Lung (tissue), 12 donors: Measurements from ENCODE around the gene DENND1A. TPM values are rescaled to one million over a fixed set of nuclear protein-coding genes. Genes with fewer than 3 reads are reported as not detected.

Source experiments
- ATAC-seq: fragments of 200-7000 bp; cut with Tn5 transposase; one replicate; pipeline ENCODE4 v1.9.1; 2020; ENCODE audit warnings: moderate number of reproducible peaks; ENCODE audit not compliant: insufficient read depth, low FRiP score
- DNase-seq, 3 donors: peaks; one replicate each; pipeline ENCODE4 v3.0.0-alpha.2; 2013 to 2017
- H3K27ac ChIP-seq, 2 donors: one replicate each; pipeline ENCODE4 v1.5.1; 2013; ENCODE audit warnings: mild to moderate bottlenecking in 2 of 2, moderate library complexity in 2 of 2, control low read depth in 1 of 2, inconsistent platforms in 1 of 2, low read depth in 1 of 2, low read length in 1 of 2
- H3K27me3 ChIP-seq, 3 donors: one replicate each; pipeline ENCODE4 v1.5.1; 2013; ENCODE audit warnings: low read length in 2 of 3; ENCODE audit not compliant: control insufficient read depth in 3 of 3, insufficient read depth in 3 of 3
- H3K36me3 ChIP-seq, 4 donors: one replicate each; pipeline ENCODE4 v1.5.1; 2013; ENCODE audit warnings: low read length in 4 of 4, mild to moderate bottlenecking in 1 of 4, moderate library complexity in 1 of 4; ENCODE audit not compliant: control insufficient read depth in 4 of 4, insufficient read depth in 4 of 4
- H3K4me1 ChIP-seq, 5 donors: one replicate each; pipeline ENCODE4 v1.5.1; 2013; ENCODE audit warnings: low read length in 5 of 5, mild to moderate bottlenecking in 2 of 5, moderate library complexity in 1 of 5; ENCODE audit not compliant: control insufficient read depth in 5 of 5, insufficient read depth in 5 of 5
- H3K4me3 ChIP-seq: one replicate; pipeline ENCODE4 v1.5.1; 2013; ENCODE audit warnings: mild to moderate bottlenecking, control low read depth, moderate library complexity
- H3K9ac ChIP-seq, 2 donors: one replicate each; pipeline ENCODE4 v1.5.1; 2013; ENCODE audit warnings: low read length in 2 of 2, control low read depth in 1 of 2; ENCODE audit not compliant: insufficient read depth in 1 of 2
- H3K9me3 ChIP-seq, 4 donors: one replicate each; pipeline ENCODE4 v1.5.1; 2013; ENCODE audit warnings: low read length in 3 of 4, mild to moderate bottlenecking in 1 of 4, moderate library complexity in 1 of 4; ENCODE audit not compliant: control insufficient read depth in 4 of 4, insufficient read depth in 3 of 4
- WGBS, 2 donors: extraction: QIAGEN DNeasy Blood & Tissue Kit; methylation state at CpG; one replicate each; pipeline ENCODE4 v1.1.7; 2013; 5-methylcytosine and 5-hydroxymethylcytosine counted together
- polyA plus RNA-seq, 2 donors: library from polyadenylated mRNA; stranded (reverse); fragments of 200-250 nt; gene quantifications; one replicate each; pipeline ENCODE4 v1.2.1, GENCODE V29; 2013
- total RNA-seq, 2 donors: library from RNA; depleted of rRNA in 1 of 2; stranded (reverse); fragments of >200 nt in 1 of 2; gene quantifications; one replicate each; pipeline ENCODE4 v1.2.1, GENCODE V29; 2014 to 2021
- TF ChIP-seq, protein P1 (sequence below): IDR thresholded peaks from 2 replicates; pipeline ENCODE4 v1.5.1; 2012; ENCODE audit warnings: mild to moderate bottlenecking; ENCODE audit errors: control extremely low read depth, extremely low read depth
- donor health status: control.
- donor health status: control.
- donor health status: Bipolar disorder and iron deficiency.
- donor health status: healthy.
- donor health status: DM: yes; HTN: yes; CAD: no.

DENND1A gene
- total and polyA plus RNA-seq, 4 donors, result 5.7 to 29.8 (median 14.5) TPM

DNA sequence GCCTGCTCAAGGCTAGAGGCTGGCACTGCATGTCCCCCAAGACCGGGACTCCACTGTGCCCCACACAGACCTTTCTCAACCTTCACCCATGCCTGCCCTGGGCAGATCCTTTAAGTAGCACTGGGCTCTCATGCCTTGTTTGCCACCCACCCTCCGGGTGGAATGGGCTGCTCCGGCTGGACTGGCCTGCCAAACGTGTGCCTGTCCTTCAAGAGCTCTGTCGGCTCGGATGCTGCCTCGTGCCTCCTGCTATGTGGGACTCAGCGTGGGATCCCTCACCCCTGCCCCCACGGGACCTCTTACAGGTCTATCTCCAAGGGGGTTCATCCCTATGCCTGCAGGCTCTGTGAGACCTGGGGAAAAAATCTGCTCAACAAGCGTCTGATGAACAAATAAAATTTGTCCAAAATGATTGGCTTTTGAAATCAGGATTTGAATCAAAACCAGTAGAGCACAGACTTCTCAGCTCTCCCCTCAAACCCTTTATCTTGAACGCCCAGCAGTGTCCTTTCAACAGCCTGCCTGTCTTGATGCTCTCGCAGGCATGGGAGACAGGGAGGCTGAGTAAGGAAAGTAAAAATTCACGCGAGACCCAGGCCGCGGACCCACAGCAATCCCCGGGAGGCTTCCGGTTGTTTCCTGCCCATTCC is 517.6 kb downstream of the DENND1A start:
- ATAC-seq, result no peak
- no peak for DNase-seq
- 86 to 88% methylated on average over 18 of the region's 18 CpGs for WGBS, 2 donors
- H3K27me3 ChIP-seq, result no peaks in the 10 kb centered on the region
- no peak overlapping the region for H3K27ac ChIP-seq
- H3K9me3 ChIP-seq, result no peaks in the 10 kb centered on the region
- no peak overlapping the region for H3K9ac ChIP-seq
- H3K36me3 ChIP-seq, result no peaks in the 10 kb centered on the region
- H3K4me1 ChIP-seq, result peaks cover 0 to 11% (median 1%) of the 10 kb centered on the region in 5 donors
- TF ChIP-seq, protein P1, sequence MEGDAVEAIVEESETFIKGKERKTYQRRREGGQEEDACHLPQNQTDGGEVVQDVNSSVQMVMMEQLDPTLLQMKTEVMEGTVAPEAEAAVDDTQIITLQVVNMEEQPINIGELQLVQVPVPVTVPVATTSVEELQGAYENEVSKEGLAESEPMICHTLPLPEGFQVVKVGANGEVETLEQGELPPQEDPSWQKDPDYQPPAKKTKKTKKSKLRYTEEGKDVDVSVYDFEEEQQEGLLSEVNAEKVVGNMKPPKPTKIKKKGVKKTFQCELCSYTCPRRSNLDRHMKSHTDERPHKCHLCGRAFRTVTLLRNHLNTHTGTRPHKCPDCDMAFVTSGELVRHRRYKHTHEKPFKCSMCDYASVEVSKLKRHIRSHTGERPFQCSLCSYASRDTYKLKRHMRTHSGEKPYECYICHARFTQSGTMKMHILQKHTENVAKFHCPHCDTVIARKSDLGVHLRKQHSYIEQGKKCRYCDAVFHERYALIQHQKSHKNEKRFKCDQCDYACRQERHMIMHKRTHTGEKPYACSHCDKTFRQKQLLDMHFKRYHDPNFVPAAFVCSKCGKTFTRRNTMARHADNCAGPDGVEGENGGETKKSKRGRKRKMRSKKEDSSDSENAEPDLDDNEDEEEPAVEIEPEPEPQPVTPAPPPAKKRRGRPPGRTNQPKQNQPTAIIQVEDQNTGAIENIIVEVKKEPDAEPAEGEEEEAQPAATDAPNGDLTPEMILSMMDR, result no peak
- H3K4me3 ChIP-seq, result no peak overlapping the region

DNA sequence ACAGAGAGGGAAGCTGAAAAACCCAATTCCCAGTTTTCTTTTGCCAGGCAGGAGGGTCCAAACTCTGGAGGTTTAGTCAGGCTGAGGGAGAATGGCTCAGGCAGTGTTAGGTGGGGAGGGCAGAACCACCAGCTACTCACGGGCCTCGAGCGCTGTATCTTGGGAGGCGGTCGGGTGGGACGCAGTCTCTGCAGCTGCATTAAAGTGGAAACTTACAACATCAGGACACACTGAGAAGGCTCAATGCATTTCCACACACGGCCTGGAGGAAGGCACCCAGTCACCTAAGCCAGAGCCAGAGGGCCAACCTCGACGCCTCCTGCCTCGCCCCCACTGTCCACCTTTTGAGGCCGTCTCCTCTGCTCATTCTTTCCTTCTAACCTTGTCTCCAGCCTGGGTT is 518.3 kb downstream of the DENND1A start:
- Histone ChIP-seq H3K9me3 (no peaks in the 10 kb centered on the region), H3K4me3 (no peak overlapping the region), H3K4me1 (peaks cover 0 to 16% (median 7%) of the 10 kb centered on the region in 5 donors), H3K27me3 (no peaks in the 10 kb centered on the region), H3K36me3 (no peaks in the 10 kb centered on the region), H3K9ac (no peak overlapping the region), H3K27ac (no peak overlapping the region)
- ATAC-seq, result no peak
- no peak for DNase-seq
- WGBS, 2 donors, result 95 to 97% methylated on average over 11 of the region's 11 CpGs
- TF ChIP-seq, protein P1, result no peak

GRCh38 chr9:123411191-123411590 is 518.7 kb downstream of the DENND1A start:
- Histone ChIP-seq H3K4me3 (no peak overlapping the region), H3K27ac (no peak overlapping the region), H3K4me1 (peaks cover 0 to 21% (median 10%) of the 10 kb centered on the region in 5 donors), H3K27me3 (no peaks in the 10 kb centered on the region), H3K9me3 (no peaks in the 10 kb centered on the region), H3K36me3 (no peaks in the 10 kb centered on the region), H3K9ac (no peak overlapping the region)
- no peak for DNase-seq
- TF ChIP-seq, protein P1, result no peak
- WGBS, 2 donors, result 94 to 97% methylated on average over 10 of the region's 10 CpGs
- ATAC-seq, result no peak
